Measurements from ENCODE around the gene MSI1.

Gene MSI1

DNA sequence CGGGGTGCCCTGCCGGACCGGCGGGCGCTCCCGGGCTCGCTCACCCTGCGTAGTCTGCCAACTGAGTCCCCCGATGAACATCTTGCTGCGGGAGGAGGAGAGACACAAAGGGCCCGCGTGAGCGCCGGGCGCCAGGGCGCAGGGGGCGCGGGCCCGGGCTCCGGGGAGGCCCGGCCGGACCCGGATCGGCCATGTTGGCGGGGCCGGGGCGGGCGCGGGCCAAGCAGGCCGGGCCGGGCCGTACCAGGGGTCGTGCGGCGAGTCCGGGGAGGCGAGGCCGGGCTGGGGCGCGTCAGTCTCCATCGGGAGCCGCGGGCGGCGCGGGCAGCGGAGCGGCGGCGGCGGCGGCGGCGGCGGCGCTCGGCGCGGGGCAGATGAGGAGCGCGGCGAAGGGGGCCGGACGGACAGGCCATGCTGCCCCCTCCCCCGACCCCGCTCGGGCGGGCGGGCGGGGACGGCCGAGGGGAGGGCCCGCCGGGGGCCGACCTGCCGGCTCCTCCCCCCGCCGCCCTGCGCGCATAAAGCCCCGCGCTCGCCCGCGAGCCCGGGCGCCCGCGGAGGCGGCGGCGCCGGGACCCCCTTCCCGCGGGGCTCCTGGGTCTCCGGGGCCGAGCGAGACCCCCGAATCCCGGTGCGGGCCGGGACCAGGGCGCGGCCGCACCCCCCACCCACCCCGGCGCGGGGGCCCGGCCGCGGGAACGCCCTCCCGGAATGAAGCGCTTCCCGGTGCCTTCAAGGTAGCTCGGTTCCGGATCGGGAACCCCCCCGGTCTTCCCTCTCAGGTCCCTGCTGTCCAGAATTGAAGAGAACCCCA, at the start of gene MSI1:
MSI1 (minus strand) TSS at position 376 of the 814 bp plus-strand sequence; CDS start at position 303, 73 bp downstream.
- no peak within 1 kb of the TSS for H3K4me2 ChIP-seq (ENCODE audit: low read length)
- no peak for TF ChIP-seq EZH2phosphoT487 (IDR thresholded peaks at IDR 0.05; ENCODE audit: low read depth)
- TF ChIP-seq, protein P1, sequence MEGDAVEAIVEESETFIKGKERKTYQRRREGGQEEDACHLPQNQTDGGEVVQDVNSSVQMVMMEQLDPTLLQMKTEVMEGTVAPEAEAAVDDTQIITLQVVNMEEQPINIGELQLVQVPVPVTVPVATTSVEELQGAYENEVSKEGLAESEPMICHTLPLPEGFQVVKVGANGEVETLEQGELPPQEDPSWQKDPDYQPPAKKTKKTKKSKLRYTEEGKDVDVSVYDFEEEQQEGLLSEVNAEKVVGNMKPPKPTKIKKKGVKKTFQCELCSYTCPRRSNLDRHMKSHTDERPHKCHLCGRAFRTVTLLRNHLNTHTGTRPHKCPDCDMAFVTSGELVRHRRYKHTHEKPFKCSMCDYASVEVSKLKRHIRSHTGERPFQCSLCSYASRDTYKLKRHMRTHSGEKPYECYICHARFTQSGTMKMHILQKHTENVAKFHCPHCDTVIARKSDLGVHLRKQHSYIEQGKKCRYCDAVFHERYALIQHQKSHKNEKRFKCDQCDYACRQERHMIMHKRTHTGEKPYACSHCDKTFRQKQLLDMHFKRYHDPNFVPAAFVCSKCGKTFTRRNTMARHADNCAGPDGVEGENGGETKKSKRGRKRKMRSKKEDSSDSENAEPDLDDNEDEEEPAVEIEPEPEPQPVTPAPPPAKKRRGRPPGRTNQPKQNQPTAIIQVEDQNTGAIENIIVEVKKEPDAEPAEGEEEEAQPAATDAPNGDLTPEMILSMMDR (IDR thresholded peaks at IDR 0.05; ENCODE audit: low read depth, low read length), result no peak
- no peaks in the 10 kb centered on the region for H3K36me3 ChIP-seq (replicated peaks; ENCODE audit: low read depth, low read length)
- no peak within 1 kb of the TSS for H3K4me3 ChIP-seq (ENCODE audit: low read length)
- no peak within 1 kb of the TSS for H2AFZ ChIP-seq (ENCODE audit: low read depth, low read length)
- H4K20me1 ChIP-seq (ENCODE audit: insufficient read depth, low read length), result no peaks in the 10 kb centered on the region
- no peak within 1 kb of the TSS for H3K9ac ChIP-seq (ENCODE audit: low read length)
- H3K27ac ChIP-seq (ENCODE audit: low read length), result no peak within 1 kb of the TSS
- H3K9me3 ChIP-seq (ENCODE audit: insufficient read depth, low read length), result no peaks in the 10 kb centered on the region
- H3K4me1 ChIP-seq (ENCODE audit: low read length), result no peaks in the 10 kb centered on the region
- no peaks in the 10 kb centered on the region for H3K79me2 ChIP-seq (ENCODE audit: low read length)
- H3K27me3 ChIP-seq (ENCODE audit: low read depth, low read length), result peaks cover 18% of the 10 kb centered on the region

DNA sequence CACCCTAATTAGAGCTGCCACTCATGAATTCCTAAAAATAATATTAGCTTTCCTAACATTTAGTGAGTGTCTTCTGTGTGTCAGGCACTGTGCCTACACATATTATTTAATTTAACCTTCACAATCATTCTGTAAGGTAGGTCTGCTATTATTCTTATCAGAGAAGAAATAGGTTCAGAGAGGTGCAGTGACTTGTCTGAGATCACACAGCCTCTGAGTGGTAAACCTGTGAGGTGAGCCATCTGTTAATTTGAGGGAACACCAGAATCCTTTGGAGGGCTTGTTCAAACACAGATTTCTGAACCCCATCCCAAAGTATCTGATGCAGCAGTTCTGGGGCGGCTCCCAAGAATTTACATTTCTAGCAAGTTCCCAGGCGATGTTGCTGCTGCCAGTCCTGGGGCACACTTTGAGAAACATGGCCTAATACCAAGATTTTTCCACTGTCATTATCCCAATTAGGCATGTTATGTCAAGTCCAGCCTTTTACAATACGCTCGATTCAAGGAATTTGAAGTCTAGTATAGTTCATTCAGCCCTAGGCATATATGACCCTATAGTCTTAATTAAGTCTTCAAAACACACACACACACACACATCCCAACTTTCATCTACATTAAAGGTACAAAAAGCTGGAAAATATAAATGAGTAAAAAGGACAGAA, 49.1 kb upstream of the MSI1 start:
- no peak overlapping the region for H3K4me3 ChIP-seq (ENCODE audit: low read length)
- H3K4me1 ChIP-seq (ENCODE audit: low read length), result no peaks in the 10 kb centered on the region
- H3K9me3 ChIP-seq (ENCODE audit: insufficient read depth, low read length), result no peaks in the 10 kb centered on the region
- H3K27me3 ChIP-seq (ENCODE audit: low read depth, low read length), result no peaks in the 10 kb centered on the region
- no peak overlapping the region for H2AFZ ChIP-seq (ENCODE audit: low read depth, low read length)
- H3K4me2 ChIP-seq (ENCODE audit: low read length), result no peak overlapping the region
- H3K27ac ChIP-seq (ENCODE audit: low read length), result no peak overlapping the region
- H3K36me3 ChIP-seq (replicated peaks; ENCODE audit: low read depth, low read length), result no peaks in the 10 kb centered on the region
- no peaks in the 10 kb centered on the region for H4K20me1 ChIP-seq (ENCODE audit: insufficient read depth, low read length)
- H3K79me2 ChIP-seq (ENCODE audit: low read length), result no peaks in the 10 kb centered on the region
- TF ChIP-seq, protein P1 (IDR thresholded peaks at IDR 0.05; ENCODE audit: low read depth, low read length), result no peak
- TF ChIP-seq EZH2phosphoT487 (IDR thresholded peaks at IDR 0.05; ENCODE audit: low read depth), result no peak
- H3K9ac ChIP-seq (ENCODE audit: low read length), result no peak overlapping the region

DNA sequence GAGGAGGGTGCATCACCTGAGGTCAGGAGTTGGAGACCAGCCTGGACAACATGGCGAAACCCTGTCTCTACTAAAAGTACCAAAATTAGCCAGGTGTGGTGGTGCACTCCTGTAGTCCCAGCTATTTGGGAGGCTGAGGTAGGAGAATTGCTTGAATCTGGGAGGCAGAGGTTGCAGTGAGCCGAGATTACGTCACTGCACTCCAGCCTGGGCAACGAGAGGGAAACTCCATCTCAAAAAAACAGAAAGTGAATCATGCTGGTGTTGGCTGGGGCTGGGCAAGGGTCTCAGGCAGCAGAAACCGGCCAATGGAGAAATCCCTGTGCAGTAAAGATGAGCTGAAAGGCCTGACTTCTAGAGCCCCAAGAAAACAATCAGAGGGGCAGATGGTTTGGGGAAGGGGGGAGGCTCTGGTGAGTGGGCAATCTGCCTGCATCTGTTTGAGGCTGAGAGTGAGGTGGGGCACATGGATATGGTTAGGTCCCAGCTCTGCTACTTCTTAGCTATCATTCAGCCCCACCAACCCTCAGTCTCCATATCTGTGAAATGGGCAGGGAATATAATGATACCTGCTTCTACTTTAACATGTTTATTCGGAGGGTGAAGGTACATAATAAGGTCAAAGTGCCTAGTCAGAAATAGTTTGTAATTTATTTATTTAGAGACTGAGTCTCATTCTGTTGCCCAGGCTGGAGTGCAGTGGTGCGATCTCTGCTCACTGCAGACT, 47.7 kb upstream of the MSI1 start:
- H3K9ac ChIP-seq (ENCODE audit: low read length), result no peak overlapping the region
- H3K9me3 ChIP-seq (ENCODE audit: insufficient read depth, low read length), result no peaks in the 10 kb centered on the region
- H2AFZ ChIP-seq (ENCODE audit: low read depth, low read length), result no peak overlapping the region
- H3K4me3 ChIP-seq (ENCODE audit: low read length), result no peak overlapping the region
- H3K36me3 ChIP-seq (replicated peaks; ENCODE audit: low read depth, low read length), result no peaks in the 10 kb centered on the region
- H3K79me2 ChIP-seq (ENCODE audit: low read length), result no peaks in the 10 kb centered on the region
- H3K4me1 ChIP-seq (ENCODE audit: low read length), result no peaks in the 10 kb centered on the region
- no peak overlapping the region for H3K27ac ChIP-seq (ENCODE audit: low read length)
- no peak overlapping the region for H3K4me2 ChIP-seq (ENCODE audit: low read length)
- no peaks in the 10 kb centered on the region for H4K20me1 ChIP-seq (ENCODE audit: insufficient read depth, low read length)
- H3K27me3 ChIP-seq (ENCODE audit: low read depth, low read length), result no peaks in the 10 kb centered on the region
- no peak for TF ChIP-seq EZH2phosphoT487 (IDR thresholded peaks at IDR 0.05; ENCODE audit: low read depth)

DNA sequence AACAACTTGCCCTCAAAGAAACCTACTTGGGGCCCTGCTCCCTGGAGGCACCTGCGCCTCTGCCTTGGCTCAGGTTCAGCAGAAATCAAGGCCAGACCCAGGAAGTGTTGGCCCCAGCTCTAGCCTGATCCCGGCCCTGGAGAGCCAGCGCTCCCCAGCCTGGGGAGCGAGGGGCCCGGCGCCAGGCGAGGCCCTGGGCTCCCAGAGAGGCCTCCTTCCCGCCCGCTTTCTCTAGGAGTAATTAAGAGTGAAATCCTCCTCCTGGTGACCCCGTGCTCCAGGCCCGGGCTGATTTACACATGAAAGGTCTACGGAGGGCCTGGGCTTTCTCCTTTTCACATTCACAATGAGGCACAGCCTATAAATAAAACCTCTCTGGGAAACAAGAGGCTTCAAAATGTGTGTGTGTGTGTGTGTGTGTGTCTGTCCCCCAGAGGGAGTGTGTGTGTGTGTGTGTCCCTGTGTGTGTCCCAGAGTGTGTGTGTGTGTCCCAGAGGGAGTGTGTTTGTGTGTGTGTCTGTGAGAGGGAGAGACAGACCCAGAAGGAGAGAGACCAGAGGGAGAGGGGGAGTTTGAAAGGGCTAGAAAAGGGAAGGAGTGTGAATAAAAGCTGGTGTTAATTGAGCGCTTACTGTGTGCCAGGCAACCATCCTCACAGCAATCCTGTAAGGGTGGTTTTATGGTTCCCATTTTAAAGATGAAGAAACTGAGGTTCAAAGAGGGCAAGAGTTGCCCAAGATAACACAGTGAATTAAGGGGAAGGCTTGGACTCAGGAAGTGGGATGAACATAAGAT, 45.1 kb upstream of the MSI1 start:
- Histone ChIP-seq H3K4me2 (ENCODE audit: low read length) (no peak overlapping the region), H3K4me3 (ENCODE audit: low read length) (no peak overlapping the region), H3K27me3 (ENCODE audit: low read depth, low read length) (no peaks in the 10 kb centered on the region), H3K79me2 (ENCODE audit: low read length) (no peaks in the 10 kb centered on the region), H3K27ac (ENCODE audit: low read length) (no peak overlapping the region), H3K4me1 (ENCODE audit: low read length) (no peaks in the 10 kb centered on the region), H4K20me1 (ENCODE audit: insufficient read depth, low read length) (no peaks in the 10 kb centered on the region), H3K9ac (ENCODE audit: low read length) (no peak overlapping the region), H2AFZ (ENCODE audit: low read depth, low read length) (no peak overlapping the region), H3K9me3 (ENCODE audit: insufficient read depth, low read length) (no peaks in the 10 kb centered on the region), H3K36me3 (replicated peaks; ENCODE audit: low read depth, low read length) (no peaks in the 10 kb centered on the region)
- no peak for TF ChIP-seq EZH2phosphoT487 (IDR thresholded peaks at IDR 0.05; ENCODE audit: low read depth)
- TF ChIP-seq, protein P1 (IDR thresholded peaks at IDR 0.05; ENCODE audit: low read depth, low read length), result no peak
